HG03457 (cell line): ENCODE measurements around the gene PSG11.
"Not testable (repeated sequence)": the region's sequence is repeated elsewhere in the genome, so short reads cannot be mapped to it uniquely, and the experiment has no call there.

Experiments
- ATAC-seq: cut with Tn5 transposase; IDR thresholded peaks from one replicate; pipeline ENCODE4 v1.9.1; 2021; ENCODE audit warnings: moderate number of reproducible peaks; ENCODE audit not compliant: unreplicated experiment

Gene PSG11

DNA sequence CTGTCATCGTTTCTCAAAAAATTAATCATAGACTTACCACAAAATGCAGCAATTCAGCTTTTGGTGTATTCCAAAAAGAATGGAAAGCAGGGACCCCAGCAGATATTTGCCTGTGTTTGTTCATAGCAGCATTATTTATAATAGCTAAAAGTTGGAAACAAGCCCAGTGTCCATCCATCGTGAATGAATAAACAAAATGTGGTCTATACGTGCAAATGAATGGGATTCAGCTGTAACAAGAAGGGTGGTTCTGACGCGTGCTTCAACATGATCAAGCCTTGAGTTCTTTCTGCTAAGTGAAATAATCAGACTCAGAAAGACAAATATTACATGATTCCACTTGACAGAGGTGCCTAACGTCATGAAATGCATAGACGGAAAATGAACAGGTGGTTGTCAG is 36.4 kb downstream of the PSG11 start:
- no peak for ATAC-seq

DNA sequence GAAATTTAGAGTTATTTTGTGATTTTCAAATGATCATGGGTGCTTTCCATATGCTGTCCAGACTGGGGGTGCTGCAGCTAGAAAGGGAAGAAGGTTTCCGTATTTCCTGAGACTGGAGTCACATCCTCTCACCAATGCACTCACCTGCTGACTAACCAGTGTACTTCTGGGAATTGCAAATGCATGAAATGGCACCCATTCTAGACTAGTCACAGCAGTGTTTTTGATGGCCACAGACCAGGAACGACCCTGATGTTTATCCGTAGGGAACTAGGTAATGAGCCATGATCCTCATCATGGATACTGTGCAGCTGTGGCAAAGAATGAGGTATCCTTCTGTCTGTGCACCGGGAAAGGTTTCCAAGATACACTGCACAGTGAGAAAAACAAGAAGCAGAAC is 37.1 kb downstream of the PSG11 start:
- not testable (repeated sequence) for ATAC-seq

DNA sequence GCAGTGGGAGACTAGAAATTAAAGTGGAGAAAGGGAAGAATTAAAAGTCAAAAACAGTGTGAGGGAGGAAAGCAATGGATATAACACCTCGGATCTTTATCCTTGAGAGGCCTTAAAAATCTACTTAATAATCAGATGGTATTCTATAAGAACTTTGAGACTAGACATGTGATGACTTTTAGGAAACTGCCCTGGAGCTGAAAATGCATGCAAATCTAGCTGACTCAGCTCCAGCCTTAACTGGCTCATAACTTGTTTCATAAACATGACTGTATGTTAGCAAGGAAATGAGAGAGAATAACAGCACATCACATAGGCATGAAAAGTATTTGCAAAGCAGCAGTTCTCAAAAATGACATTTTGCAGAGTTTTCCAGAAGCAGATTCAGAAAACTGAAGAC is 38.1 kb downstream of the PSG11 start:
- not testable (repeated sequence) for ATAC-seq

DNA sequence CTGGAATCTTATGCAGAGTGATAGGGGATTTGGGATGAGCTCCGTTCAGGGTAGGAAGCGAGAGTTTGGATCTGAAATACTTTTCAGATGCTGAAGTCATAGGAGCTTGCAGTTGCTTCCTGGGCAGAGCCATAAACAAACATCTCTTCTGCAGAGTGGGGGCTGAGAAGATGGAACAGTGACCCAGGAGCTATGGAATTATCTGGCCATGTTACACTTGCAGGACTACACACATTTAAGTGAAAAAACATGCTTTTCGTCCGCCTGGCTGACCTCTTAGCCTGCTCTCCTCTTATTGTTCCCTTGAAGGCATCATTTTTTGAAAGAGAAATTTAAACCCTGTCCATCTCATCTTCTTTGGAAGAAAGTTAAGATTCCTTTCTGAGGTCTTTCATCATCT is 40.7 kb downstream of the PSG11 start:
- ATAC-seq: no peak

DNA sequence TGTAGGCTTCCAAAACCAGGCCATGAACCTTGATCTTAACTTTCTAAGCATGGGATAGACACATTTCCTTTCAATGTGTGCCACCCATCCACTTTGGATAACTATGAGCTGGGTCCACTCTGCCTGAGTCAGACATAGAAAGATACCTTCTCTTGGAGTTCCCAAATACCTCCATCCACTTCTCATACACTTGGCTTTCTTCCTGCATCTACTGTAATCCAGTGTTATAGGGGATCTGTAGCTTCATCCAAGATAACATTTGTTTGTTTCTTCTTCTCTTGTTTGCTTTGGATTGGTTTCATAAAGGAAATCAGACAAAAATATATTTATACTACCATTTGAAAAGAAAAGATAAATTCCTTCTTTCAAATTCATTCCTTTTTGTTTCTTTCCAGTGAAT is 44.2 kb downstream of the PSG11 start:
- not testable (repeated sequence) for ATAC-seq

DNA sequence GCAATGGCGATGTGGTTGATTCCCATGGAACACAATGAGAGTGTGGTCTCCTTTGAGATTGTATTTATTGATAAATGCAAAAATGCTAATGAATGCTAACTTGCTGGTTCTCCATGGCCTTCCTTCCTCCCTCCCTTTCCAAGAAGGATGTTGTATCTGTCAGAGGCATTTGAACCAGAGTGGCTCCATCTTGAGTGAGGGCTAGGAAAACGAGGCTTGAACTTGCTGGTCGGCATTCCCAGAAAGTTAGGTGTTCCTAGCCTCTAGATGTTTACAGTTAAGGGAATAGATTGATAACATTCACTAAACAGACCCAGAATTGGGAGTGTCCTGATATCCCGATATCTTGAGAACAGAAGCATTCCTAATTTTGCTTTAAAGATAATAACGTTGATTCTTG is 54.8 kb downstream of the PSG11 start:
- not testable (repeated sequence) for ATAC-seq

DNA sequence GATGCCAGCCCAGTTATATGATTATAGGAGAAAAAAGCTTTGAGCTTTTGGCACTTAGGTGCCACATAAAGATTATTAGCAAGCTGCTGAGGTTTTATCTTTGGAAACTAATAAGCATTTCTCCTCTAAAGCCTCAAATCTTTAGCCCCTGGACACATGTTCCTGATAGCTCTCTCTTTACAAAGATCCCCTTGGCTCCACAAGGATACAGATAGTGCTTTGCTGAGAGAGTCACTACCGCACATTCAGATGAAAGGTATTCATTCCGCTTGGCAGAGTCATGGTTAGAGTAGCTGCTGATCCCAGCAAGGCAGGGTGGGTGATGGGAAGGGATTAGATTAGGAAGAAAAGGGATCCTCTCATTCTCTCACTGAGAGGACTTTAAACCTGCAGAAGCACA is 61.1 kb downstream of the PSG11 start:
- no peak for ATAC-seq

DNA sequence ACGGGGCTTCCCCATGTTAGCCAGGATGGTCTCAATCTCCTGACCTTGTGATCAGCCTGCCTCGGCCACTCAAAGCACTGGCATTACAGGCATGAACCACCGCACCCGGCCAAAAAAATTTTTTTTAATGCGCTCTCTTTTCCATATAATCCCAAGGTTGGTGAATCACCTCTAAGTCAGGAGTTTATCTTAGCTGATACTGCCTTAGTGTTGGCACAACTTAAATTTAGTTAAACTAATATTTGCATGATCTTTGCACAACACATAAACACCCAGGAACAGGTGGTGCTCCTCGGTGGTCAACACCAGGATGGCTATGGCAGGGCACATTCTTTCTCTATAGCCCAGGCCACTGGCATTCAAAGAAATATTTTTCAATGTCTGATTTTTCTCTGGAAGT is 65.2 kb downstream of the PSG11 start:
- ATAC-seq: no peak
